ENCODE data around the gene TSPEAR.

- TF ChIP-seq POLR2AphosphoS5 (IDR thresholded peaks at IDR 0.05) (peak in 1 of 3 donors; percentile 37), POLR2A (IDR thresholded peaks at IDR 0.05) (no peak), CTCF (IDR thresholded peaks at IDR 0.05 in 8 of 11, conservative IDR thresholded peaks at IDR 0.05 in 3 of 11) (no peak)
These were observed 163.6 kb downstream of the TSPEAR start for GRCh38 chr21:44547656-44548331.

Data from spleen (tissue), 7 donors.